Measurements from ENCODE around the gene NOPCHAP1. TPM values are rescaled to one million over a fixed set of nuclear protein-coding genes. Genes with fewer than 3 reads are reported as not detected.

Gene NOPCHAP1
- total RNA-seq, 1 experiment from 2014 or later, result 33.3 TPM

DNA sequence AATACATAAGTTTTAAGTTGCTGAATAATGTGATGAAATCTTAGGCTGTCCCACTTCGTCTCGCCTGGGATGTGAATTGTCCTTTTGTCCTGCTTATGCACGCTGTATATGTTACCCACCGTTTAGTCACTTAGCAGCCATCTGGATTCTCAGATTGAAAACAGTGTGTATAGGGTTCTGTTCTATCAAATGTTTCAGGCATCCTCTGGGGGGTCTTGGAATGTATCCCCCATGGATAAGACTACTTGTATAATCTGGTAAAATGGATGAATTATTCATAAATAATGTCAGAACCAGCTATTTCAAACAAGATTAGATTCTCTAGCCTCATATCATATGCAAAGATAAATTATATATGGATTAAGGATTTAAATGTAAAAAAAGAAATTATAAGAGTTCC lies 29.4 kb downstream of the NOPCHAP1 start:
- BruUV-seq (replicated peaks), result no TSS peak
- Mint-ChIP-seq H3K4me3 (ENCODE audit: unreplicated experiment) (no peak overlapping the region), H3K27me3 (ENCODE audit: insufficient read depth, unreplicated experiment) (no peaks in the 10 kb centered on the region), H3K36me3 (ENCODE audit: insufficient read depth, unreplicated experiment) (peaks cover 48% of the 10 kb centered on the region), H3K4me1 (ENCODE audit: insufficient read depth, unreplicated experiment) (no peaks in the 10 kb centered on the region), H3K27ac (ENCODE audit: low read depth, unreplicated experiment) (no peak overlapping the region), H3K9me3 (ENCODE audit: unreplicated experiment) (peaks cover 19% of the 10 kb centered on the region)
- ChIA-PET CTCF (interaction anchor here (0.6 kb wide), 2 partner anchors 618 to 814 kb away, joined by 3 to 4 read pairs; no protein-coding TSS in a partner anchor), POLR2A (interaction anchor here (0.7 to 1.8 kb wide), 2 partner anchors 12 to 675 kb away, joined by 3 read pairs; no protein-coding TSS in a partner anchor)
- intact Hi-C loops (cut with micrococcal nuclease), result no loop called here
- no peak for DNase-seq (ENCODE audit: unreplicated experiment)
- TF ChIP-seq, protein P1, sequence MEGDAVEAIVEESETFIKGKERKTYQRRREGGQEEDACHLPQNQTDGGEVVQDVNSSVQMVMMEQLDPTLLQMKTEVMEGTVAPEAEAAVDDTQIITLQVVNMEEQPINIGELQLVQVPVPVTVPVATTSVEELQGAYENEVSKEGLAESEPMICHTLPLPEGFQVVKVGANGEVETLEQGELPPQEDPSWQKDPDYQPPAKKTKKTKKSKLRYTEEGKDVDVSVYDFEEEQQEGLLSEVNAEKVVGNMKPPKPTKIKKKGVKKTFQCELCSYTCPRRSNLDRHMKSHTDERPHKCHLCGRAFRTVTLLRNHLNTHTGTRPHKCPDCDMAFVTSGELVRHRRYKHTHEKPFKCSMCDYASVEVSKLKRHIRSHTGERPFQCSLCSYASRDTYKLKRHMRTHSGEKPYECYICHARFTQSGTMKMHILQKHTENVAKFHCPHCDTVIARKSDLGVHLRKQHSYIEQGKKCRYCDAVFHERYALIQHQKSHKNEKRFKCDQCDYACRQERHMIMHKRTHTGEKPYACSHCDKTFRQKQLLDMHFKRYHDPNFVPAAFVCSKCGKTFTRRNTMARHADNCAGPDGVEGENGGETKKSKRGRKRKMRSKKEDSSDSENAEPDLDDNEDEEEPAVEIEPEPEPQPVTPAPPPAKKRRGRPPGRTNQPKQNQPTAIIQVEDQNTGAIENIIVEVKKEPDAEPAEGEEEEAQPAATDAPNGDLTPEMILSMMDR (IDR thresholded peaks at IDR 0.05; ENCODE audit: unreplicated experiment), result no peak

DNA sequence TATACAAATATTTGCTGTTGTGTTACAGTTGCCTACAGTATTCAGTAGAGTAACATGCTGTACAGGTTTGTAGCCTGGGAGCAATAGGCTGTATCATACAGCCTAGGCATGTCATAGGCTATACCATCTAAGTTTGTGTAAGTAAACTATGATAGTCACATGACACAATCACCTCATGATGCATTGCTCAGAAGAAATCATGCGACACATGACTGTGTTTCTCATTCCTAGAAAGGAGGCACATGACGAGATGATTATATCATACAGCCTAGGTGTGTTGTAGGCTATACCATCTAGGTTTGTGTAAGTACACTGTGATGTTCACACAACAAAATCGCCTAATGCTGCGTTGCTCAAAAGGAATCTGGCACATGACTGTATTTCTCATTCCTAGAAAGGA lies 31.9 kb downstream of the NOPCHAP1 start:
- ChIA-PET POLR2A (no interaction called here), CTCF (no interaction called here)
- peaks cover 50% of the 10 kb centered on the region for H3K36me3 Mint-ChIP-seq (ENCODE audit: insufficient read depth, unreplicated experiment)
- H3K9me3 Mint-ChIP-seq (ENCODE audit: unreplicated experiment), result no peaks in the 10 kb centered on the region
- DNase-seq (ENCODE audit: unreplicated experiment), result no peak
- intact Hi-C loops (cut with micrococcal nuclease), result no loop called here
- no peaks in the 10 kb centered on the region for H3K27me3 Mint-ChIP-seq (ENCODE audit: insufficient read depth, unreplicated experiment)
- H3K27ac Mint-ChIP-seq (ENCODE audit: low read depth, unreplicated experiment), result no peak overlapping the region
- TF ChIP-seq, protein P1 (IDR thresholded peaks at IDR 0.05; ENCODE audit: unreplicated experiment), result no peak
- no peak overlapping the region for H3K4me3 Mint-ChIP-seq (ENCODE audit: unreplicated experiment)
- BruUV-seq (replicated peaks), result no TSS peak
- no peaks in the 10 kb centered on the region for H3K4me1 Mint-ChIP-seq (ENCODE audit: insufficient read depth, unreplicated experiment)

DNA sequence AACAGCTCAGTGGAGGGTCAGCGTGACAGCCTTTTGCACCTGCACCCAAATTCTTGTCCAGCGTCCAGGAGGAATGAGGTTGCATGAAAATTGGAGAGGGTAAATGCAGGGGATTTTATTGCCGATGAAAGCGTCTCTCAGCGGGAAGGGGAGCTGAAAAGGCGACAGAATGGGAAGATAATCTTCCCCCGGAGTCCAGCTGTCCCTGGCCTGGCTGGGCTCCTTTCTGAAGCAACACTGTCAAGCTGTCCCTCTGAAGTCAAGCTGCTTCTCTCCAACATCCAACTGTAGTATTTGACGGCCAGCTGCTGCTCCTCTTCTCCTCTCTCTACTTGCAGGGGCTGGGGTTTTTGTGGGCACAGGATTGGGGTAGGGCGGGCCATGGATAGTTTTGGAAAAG lies 32.7 kb downstream of the NOPCHAP1 start:
- H3K4me3 Mint-ChIP-seq (ENCODE audit: unreplicated experiment), result no peak overlapping the region
- H3K9me3 Mint-ChIP-seq (ENCODE audit: unreplicated experiment), result no peaks in the 10 kb centered on the region
- BruUV-seq (replicated peaks), result no TSS peak
- POLR2A ChIA-PET, result no interaction called here
- DNase-seq (ENCODE audit: unreplicated experiment), result no peak
- no peaks in the 10 kb centered on the region for H3K27me3 Mint-ChIP-seq (ENCODE audit: insufficient read depth, unreplicated experiment)
- intact Hi-C loops (cut with micrococcal nuclease), result no loop called here
- H3K27ac Mint-ChIP-seq (ENCODE audit: low read depth, unreplicated experiment), result no peak overlapping the region
- H3K4me1 Mint-ChIP-seq (ENCODE audit: insufficient read depth, unreplicated experiment), result no peaks in the 10 kb centered on the region
- peaks cover 55% of the 10 kb centered on the region for H3K36me3 Mint-ChIP-seq (ENCODE audit: insufficient read depth, unreplicated experiment)
- CTCF ChIA-PET, result interaction anchor here (1.5 kb wide), 1 partner anchor 637 kb away, joined by 6 read pairs; no protein-coding TSS in a partner anchor
- TF ChIP-seq, protein P1 (IDR thresholded peaks at IDR 0.05; ENCODE audit: unreplicated experiment), result no peak

DNA sequence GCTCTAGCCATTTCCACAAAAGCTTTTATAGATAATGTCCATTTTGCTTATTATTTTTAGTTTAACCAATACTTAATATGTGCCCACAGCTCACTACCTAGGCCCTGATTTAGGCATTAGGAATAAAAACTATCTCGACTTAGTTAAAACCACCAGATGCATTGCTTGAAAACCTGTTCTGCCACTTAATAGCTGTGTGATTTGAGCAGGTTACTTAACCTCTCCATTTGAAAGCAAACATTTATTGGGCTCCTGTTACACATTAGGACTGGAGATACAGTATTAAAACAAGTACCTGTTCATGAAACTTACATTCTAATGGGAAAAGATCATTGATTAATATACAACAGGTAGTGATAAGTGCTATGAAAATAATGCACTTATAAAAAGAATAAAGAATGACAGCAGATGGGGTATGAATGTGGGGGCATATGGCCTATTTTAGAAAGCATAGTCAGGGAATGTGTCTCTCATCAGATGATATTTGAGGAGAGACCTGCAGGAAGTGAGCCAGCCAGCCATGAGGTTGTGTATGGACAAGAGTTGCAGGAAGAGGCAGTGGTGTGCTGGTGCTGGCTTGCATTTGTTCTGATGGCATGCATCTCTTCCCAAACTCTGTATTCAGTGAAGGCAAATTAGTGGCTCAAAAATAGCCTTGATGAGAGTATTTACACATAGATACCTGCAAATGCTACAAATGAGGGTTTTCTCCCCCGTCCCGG lies 34.3 kb downstream of the NOPCHAP1 start:
- H3K4me1 Mint-ChIP-seq (ENCODE audit: insufficient read depth, unreplicated experiment), result no peaks in the 10 kb centered on the region
- POLR2A ChIA-PET, result interaction anchor here (0.6 to 1.4 kb wide), 2 partner anchors 14 to 819 kb away, joined by 3 to 4 read pairs; no protein-coding TSS in a partner anchor
- H3K36me3 Mint-ChIP-seq (ENCODE audit: insufficient read depth, unreplicated experiment), result peaks cover 58% of the 10 kb centered on the region

More for the DNA sequence above, 34.3 kb downstream of the NOPCHAP1 start:
- no peak for DNase-seq (ENCODE audit: unreplicated experiment)
- H3K27me3 Mint-ChIP-seq (ENCODE audit: insufficient read depth, unreplicated experiment), result no peaks in the 10 kb centered on the region
- TF ChIP-seq, protein P1 (IDR thresholded peaks at IDR 0.05; ENCODE audit: unreplicated experiment), result no peak
- CTCF ChIA-PET, result interaction anchor here (0.7 to 1.5 kb wide), 2 partner anchors 50 to 639 kb away, joined by 4 to 6 read pairs; no protein-coding TSS in a partner anchor
- no TSS peak for BruUV-seq (replicated peaks)
- no peak overlapping the region for H3K27ac Mint-ChIP-seq (ENCODE audit: low read depth, unreplicated experiment)
- intact Hi-C loops (cut with micrococcal nuclease), result no loop called here
- H3K4me3 Mint-ChIP-seq (ENCODE audit: unreplicated experiment), result no peak overlapping the region
- H3K9me3 Mint-ChIP-seq (ENCODE audit: unreplicated experiment), result no peaks in the 10 kb centered on the region

All from MCF 10A (cell line).